ENCODE measurements around the gene PARVG.
A peak's percentile ranks its signal among the peaks of the same experiment; 100 is the strongest.

Gene PARVG, protein sequence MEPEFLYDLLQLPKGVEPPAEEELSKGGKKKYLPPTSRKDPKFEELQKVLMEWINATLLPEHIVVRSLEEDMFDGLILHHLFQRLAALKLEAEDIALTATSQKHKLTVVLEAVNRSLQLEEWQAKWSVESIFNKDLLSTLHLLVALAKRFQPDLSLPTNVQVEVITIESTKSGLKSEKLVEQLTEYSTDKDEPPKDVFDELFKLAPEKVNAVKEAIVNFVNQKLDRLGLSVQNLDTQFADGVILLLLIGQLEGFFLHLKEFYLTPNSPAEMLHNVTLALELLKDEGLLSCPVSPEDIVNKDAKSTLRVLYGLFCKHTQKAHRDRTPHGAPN

DNA sequence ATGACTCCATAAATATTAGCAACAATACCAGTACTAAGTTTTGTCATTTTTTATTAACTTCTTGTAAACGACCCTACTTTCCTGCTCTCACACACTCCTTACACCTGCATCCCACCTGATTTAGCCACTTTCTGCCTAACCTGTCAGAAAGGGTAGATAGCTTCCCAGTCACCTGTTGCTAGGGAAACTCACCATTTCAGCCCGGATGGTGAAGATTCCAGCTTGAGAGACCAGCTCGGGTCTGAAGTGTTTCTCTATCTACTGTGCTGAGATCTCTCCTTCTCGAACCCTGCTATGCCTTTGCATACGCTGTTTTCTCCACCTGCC is at the start of gene PARVG:
TSS of gene PARVG (plus strand) at position 220 of the 327 bp plus-strand sequence. CDS start 2,405 bp downstream, outside the sequence.
- TF ChIP-seq, protein P1, sequence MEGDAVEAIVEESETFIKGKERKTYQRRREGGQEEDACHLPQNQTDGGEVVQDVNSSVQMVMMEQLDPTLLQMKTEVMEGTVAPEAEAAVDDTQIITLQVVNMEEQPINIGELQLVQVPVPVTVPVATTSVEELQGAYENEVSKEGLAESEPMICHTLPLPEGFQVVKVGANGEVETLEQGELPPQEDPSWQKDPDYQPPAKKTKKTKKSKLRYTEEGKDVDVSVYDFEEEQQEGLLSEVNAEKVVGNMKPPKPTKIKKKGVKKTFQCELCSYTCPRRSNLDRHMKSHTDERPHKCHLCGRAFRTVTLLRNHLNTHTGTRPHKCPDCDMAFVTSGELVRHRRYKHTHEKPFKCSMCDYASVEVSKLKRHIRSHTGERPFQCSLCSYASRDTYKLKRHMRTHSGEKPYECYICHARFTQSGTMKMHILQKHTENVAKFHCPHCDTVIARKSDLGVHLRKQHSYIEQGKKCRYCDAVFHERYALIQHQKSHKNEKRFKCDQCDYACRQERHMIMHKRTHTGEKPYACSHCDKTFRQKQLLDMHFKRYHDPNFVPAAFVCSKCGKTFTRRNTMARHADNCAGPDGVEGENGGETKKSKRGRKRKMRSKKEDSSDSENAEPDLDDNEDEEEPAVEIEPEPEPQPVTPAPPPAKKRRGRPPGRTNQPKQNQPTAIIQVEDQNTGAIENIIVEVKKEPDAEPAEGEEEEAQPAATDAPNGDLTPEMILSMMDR (conservative IDR thresholded peaks at IDR 0.05; ENCODE audit: low read depth, low read length): no peak
- no peak within 1 kb of the TSS for H3K4me3 ChIP-seq (ENCODE audit: low read depth, low read length)
- peak; percentile 20 for DNase-seq (ENCODE audit: low read depth)

DNA sequence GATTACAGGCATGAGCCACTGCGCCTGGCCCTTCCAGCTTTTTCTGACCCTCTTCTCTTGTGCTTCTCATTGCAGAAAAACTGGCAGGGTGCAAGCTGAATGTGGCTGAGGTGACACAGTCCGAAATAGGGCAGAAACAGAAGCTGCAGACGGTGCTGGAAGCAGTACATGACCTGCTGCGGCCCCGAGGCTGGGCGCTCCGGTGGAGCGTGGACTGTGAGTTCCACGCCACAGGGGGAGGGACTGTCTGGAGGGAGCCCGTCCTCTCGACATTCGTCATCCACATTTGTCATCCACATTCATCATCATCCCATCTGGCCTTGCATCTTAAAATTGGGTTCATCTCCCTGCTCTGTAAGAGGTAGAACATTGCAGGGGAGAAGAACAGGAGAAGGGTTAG is 49.3 kb upstream of the PARVG start:
- DNase-seq (ENCODE audit: low read depth): no peak
- TF ChIP-seq, protein P1 (conservative IDR thresholded peaks at IDR 0.05; ENCODE audit: low read depth, low read length): no peak
- H3K4me3 ChIP-seq (ENCODE audit: low read depth, low read length): no peak overlapping the region

DNA sequence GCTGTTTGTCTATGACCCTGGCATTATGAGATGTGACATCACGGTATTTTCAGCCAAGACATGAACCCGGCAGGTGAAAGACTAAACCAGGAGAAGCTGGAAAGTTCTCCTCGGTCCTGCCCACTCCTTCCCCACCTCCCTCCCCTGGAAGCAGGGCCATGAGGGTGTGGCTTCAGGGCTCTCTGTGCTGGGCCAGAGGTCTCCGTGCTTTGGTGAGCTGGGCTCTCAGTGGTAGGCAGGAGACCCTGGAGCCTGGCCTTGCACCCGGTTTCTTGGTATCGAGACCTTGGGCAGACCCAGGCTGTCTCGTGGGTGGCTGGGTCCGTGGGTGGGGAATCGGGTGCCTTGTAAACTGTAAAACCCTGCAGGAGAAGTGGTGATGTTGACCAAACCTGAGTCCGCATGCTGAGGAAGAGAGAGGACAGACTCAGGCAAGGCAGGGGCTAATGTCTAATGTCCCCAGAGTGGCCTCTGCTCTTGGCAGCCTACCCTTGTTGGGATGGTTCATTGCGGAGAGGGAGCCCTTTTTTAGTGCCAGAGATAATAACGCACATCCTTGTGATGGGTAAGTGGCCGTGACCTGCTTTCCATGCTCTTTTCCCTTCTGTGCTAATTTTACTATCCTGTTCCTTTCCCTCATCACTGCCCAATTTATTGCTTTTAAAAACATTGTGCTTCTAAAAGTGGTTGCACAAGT is 48.6 kb upstream of the PARVG start:
- TF ChIP-seq, protein P1 (conservative IDR thresholded peaks at IDR 0.05; ENCODE audit: low read depth, low read length): no peak
- no peak overlapping the region for H3K4me3 ChIP-seq (ENCODE audit: low read depth, low read length)
- no peak for DNase-seq (ENCODE audit: low read depth)

DNA sequence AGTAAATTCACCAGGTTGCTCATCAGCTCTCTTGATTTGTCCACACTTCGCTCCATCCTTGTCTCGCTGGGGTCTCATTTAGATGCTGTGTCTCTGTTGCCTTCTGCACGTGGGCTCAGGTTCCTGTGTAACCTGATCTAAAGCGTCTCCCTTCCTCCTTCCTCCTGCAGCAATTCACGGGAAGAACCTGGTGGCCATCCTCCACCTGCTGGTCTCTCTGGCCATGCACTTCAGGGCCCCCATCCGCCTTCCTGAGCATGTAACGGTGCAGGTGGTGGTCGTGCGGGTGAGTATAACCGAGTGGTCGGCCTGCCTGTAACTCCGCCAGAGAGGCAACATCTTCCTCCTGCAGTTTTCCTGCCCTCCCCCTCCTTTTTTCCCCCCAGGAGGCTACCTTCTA is 48.0 kb upstream of the PARVG start:
- no peak for DNase-seq (ENCODE audit: low read depth)
- no peak overlapping the region for H3K4me3 ChIP-seq (ENCODE audit: low read depth, low read length)
- TF ChIP-seq, protein P1 (conservative IDR thresholded peaks at IDR 0.05; ENCODE audit: low read depth, low read length): no peak

DNA sequence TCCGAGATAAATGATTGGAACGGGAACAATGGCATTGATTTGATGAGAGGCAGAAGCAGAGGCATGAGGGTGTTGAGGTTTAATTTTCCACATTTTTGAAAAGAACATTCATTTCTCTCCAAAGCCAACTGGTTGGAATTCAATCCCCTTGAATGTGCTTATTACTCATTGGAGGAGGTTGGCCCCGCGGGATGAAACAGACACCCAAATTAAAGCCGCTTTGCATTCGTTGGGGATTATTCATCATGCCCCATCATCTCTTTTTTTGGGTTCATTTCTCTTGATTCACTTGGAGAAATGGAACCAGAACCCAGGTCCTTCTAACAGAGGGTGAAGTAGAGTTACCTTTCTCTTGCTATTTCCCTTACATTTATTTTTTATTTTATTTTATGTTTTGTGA is 47.6 kb upstream of the PARVG start:
- TF ChIP-seq, protein P1 (conservative IDR thresholded peaks at IDR 0.05; ENCODE audit: low read depth, low read length): no peak
- peak; percentile 36 for DNase-seq (ENCODE audit: low read depth)
- H3K4me3 ChIP-seq (ENCODE audit: low read depth, low read length): no peak overlapping the region

DNA sequence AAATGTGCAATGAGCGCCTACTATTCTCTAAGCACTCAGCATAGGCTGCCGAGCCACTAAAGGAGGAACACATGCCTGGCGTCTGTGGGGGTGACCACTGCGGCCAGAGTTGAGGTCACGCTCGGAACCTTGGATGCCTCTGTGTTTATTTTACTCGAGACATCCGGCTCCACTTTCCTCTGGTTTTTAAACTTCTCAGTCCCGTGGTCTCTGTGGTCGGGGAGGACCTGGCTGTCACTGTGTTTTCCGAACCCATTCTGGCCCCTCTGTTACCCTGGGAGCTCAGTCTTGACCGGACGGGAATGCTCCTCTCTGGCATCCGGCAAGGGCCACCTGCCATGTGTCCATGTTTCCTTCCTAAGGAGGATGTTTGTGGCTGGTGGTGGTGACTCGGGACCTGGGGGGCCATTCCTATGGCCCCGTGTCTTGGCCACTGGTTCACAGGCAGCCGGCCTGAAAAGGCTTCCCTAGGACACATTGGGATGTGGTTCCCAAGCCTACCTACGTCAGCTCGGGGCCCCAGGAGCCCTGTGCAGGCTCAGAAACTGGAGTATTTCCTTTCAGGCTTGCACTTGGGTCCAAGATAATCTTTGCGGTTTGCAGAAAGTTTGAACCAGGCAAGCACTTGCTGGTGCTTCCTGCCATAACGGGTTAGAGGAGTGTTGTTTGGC is 46.7 kb upstream of the PARVG start:
- H3K4me3 ChIP-seq (ENCODE audit: low read depth, low read length): no peak overlapping the region
- TF ChIP-seq, protein P1 (conservative IDR thresholded peaks at IDR 0.05; ENCODE audit: low read depth, low read length): no peak
- peak; percentile 86 for DNase-seq (ENCODE audit: low read depth)

Measured in choroid plexus epithelial cell (primary cell).